GM21381 (cell line): ENCODE results near the gene DNAJB6.

Experiments
- ATAC-seq: cut with Tn5 transposase; IDR thresholded peaks from one replicate; pipeline ENCODE4 v1.9.1; 2021; ENCODE audit warnings: mild to moderate bottlenecking, moderate library complexity; ENCODE audit not compliant: unreplicated experiment

Gene DNAJB6

DNA sequence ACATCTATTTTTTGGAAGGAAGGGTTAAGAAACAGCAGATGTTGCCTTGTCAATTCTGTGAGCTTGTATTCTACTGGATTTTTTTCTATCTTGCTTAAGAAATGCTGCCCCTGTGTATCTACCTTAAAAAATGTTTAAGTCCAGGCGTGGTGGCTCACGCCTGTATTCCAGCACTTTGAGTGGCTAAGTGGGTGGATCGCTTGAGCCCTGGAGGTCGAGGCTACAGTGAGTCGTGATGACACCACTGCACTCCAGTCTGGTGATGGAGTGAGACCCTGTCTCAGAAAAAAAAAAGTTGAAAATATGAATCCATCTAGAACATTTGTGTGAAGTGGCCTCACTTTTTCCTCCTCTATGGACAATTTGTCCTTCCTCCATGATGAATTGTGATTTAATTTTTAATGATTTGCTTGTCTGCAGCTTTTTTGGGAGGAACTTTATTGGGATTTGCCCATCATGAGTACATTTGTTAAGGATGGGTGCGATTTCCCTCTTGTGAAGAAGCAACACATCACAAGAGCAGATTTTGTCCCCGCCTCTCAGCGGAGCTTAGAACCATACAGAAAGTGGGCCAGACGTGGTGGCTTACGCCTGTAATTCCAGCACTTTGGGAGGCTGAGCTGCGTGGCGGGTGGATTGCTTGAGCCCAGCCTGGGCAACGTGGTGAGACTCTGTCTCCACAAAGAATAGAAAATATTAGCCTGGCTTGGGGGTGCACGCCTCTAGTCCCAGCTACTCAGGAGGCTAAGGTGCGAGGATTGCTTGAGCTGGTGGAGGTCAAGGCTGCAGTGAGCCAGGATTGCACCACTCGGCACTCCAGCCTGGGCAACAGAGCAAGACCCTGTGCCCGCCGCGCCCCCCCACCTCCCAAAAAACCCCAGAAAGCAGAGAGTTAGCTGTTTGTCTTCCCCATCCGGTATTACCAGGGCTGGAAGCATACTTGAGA, 57.7 kb downstream of the DNAJB6 start:
- no peak for ATAC-seq

DNA sequence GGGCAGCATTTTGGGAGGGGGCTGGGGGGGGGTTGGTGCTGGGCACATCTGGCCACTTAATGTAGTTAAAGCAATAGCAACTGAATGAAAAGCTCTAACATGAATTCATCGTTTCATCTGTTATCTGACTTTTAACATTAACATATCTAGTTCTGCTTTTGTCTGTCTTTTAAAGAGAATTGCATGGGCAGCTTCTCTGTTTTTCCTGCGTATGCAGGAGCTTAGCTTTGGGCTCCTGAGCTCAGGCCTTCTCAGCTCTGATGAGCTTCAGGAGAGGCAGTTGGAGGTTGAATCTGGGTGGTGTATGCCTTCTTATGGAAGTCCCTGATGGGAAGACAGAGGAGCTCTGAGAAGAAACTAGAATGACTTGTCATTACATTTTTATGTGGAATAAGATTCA, 58.4 kb downstream of the DNAJB6 start:
- no peak for ATAC-seq

DNA sequence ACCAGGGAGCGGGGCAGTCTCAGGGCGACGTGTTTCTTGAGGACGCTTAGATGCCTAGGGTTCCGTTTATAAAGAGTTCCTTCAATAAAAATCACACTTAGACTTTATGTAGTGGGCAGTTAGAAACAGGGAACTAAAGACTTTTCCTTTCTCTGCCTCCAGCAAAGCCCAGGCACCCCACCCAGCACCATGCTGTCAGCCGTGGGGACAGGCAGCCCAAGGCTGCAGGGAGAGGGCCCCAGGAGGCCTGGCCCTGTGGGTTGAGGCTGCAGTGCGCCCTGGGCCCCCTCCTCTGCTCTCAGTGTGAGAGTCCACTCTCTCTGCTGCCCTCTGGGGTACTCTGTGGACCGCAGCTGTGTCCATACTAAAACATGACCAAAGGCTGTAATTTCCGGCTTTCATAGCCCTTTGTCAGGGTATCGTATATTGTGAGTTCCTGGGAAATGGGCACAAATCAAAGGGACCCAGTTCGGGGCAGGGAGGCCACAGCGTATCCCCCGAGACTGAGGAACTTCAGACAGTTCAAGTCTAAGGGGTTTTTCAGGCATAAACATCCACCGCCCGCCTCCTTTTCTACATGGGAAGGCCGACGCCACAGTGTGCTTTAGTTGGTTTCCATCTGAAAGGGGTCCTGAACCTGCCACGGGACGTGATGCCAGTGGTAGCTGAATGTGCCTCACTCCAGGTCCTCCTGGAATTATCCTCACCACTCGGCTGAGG, 59.7 kb downstream of the DNAJB6 start:
- no peak for ATAC-seq

DNA sequence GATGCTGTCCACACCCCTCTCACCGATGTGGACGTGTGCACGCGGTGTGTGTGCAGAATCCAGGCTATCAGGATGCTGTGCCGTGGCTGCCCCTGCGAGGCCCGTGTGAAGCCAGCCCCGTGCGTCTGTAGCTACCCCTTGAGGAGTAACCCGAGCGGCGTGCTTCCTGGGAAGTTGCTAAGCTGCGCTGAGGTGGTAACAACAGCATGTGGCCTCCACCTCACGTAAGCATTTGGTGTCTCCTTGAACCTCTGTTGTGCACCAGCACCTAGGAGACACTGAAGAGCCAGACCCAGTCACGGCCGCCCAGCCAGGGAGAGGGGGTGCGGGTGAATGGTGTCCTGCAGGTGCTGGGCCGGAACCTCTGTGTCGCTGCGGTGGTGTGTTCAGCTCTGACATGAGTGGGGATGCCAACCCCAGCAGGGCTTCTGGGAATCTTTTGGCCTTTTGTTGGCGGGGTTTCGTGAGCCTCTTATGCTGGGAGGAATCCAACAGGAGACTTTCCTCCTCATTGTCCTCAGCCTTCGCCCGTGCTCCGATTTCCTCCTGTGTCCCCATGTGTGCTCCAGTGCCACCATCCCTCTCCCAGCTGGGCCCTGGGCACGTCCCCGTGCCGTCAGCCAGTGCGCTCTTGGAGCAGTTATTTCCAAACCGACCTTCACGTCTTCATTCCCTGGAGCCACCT, 60.4 kb downstream of the DNAJB6 start:
- no peak for ATAC-seq

DNA sequence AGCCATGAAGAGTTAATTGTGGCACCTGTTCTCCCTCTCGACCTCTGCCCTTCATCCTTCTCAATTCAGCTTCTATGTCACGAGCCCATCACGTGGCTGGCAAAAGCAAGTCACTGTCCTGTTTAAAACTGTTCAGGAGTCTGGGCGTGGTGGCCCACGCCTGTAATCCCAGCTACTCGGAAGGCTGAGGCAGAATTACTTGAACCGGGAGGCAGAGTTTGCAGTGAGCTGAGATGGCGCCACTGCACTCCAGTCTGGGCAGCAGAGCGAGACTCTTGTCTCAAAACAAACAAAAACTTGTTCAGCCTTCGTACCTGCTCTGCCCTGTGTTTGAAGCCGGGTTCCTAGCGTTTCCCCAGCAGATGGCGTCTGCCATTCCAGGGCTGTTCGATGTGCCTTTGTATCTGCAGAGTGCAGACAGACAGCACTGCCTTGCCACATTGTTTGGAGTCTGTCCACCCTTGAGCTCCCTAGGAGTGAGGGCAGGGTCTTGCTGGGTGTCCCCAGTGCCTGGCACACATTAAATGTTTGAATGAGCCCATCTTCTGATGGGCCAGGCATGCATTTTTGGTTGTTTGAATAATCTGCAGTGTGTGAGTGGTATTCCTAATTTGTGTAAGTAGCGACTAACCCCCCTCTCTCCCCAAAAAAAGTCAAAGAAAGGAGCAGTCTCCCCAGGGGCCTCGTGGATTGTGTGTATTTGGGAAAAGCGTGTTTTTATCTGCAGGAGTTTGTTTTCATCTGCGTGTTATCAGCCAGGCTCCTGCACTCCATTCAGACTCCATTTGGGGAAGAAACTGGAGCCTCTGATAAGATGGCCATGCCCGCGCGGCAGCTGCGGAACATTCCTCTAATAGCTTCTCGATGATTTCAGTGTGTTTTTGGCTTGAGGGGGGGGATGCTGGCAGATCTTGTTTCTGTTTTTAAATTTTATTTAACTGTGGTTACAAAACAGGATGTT, 61.2 kb downstream of the DNAJB6 start:
- no peak for ATAC-seq

DNA sequence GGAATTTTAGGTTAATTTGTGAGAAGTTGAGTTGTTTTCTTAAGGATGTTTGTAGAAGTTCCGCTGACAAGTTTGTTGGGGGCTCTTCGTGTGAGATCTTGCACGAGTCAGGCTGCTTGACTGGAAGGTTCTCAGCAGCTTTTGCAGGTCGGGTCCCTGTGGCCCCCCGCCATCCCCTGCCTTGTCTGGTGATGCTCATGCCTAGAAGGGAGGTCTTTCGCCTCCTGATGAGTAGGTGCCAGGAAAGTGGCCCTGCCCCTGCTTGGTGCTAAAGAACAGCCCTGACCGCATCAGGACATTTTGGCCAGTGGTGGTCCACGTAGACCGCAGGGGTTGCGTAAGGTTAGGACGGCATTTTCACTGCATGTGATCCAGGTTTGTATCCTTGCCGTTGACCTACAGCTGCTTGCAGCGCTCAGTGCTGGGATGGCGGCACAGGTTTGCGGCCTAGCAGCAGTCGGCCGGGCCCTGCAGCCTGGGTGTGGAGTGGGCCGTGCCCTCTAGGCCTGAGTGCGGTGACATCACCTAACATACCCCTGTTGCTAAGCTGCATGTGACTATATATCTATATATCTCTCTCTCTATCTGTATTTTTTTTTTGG, 62.4 kb downstream of the DNAJB6 start:
- no peak for ATAC-seq

DNA sequence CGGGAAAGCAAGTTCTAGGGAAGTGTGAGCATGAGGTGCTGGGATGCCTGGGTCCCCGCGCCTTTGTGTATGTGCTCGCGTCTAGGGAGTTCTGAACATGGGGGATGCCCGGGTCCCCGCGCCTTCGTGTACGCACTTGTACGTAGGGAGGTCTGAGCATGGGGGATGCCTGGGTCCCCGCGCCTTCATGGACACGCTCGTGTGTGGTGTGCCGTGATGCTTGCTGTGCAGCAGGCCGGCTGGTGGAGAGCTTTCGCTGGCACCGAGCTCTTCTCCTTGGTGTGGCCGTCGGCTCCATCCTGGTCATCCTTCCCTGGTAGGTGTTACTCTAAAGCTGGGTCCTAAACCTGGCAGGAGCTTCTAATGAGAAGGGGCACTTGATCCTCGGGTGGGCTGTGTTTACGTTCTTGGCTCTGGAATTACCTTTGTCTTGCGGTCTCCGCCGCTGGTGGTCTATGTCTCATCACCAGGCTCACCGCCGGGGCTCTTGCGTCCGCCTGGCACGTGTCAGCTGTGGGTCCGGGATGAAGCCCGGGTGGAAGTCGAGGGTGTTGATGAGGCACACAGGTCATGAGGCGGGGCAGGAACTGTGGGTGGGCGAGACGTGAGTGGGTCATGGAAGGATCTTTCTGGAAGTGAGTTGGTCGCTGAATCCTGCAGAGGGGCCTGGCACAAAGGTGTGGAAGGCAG, 63.5 kb downstream of the DNAJB6 start:
- ATAC-seq: no peak

DNA sequence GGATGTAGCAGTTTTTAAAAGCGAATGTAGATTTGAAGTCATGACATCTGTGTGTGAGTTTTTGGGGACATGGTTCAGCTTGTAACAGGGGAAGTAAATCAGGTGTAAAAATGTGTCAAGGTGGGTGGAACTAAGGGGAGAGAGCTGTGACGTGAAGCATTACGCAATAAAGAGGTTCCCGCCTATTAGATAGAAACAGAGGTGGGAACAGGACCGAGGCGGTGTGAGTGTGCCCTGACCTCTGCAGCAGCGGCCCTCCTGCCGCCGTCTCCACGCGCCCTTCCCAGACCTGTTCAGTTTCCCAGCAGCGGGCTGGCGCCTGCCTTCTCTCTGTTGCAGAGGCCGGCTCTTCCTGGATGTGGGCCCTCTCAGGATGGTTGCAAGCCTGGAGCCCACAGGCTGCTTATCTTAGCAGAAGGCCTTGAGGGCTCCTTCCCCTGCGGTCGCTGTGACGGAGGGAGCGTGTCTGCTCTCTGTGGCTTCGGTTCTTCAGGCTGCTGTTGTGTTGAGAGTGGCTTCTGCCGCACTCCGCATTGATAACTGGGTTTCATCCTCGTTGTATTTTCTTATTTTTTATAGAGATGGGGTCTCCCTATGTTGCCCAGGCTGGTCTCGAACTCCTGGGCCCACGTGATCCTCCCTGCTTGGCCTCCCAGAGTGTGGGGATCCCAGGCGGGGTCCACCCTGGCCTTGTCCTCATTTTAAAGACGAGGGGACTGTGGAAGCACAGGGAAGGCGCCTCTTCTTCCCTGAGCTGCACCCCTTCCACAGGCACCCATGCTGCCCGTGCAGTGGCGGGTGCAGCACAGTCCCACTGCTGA, 65.0 kb downstream of the DNAJB6 start:
- ATAC-seq: no peak

DNA sequence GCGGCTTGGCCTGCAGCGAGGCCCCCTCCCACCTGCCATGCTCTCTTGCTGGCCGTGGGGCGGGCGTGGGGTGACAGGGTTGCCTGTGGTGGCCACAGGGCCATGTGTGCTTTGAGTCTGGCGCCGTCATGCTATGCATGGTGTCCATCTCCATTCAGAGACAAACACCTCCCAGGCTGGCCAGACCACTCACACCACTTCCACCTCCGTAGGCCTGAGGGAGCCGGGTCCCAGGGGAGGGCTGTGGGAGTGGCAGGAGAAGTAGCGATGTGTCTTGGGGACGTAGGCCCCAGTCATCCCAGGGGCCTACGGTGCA, 65.5 kb downstream of the DNAJB6 start:
- no peak for ATAC-seq

DNA sequence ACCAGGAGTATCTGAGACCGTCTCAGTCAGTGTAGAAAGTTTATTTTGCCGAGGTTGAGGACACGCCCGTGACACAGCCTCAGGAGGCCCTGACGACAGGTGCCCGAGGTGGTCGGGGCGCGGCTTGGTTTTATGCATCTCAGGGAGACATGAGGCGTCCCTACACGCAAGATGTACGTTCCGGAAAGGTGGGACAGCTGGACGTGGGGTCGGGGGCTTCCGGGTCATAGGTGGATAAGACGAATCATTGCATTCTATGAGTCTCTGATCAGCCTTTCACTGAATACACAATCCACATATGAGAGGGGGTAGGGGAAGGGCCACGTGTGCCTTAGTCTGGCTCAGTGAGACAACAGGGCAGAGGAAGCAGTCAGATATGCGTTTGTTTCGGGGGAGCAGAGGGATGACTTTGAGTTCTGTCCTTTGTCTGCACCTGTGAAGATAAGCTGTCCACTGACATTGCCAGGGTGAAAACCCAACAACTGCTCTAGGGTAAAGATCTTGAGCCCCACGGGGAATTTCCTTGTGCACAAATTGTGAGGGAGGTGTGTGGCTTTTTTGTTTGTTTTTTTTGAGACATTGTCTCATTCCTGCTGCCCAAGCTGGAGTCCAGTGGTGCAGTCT, 66.2 kb downstream of the DNAJB6 start:
- no peak for ATAC-seq

DNA sequence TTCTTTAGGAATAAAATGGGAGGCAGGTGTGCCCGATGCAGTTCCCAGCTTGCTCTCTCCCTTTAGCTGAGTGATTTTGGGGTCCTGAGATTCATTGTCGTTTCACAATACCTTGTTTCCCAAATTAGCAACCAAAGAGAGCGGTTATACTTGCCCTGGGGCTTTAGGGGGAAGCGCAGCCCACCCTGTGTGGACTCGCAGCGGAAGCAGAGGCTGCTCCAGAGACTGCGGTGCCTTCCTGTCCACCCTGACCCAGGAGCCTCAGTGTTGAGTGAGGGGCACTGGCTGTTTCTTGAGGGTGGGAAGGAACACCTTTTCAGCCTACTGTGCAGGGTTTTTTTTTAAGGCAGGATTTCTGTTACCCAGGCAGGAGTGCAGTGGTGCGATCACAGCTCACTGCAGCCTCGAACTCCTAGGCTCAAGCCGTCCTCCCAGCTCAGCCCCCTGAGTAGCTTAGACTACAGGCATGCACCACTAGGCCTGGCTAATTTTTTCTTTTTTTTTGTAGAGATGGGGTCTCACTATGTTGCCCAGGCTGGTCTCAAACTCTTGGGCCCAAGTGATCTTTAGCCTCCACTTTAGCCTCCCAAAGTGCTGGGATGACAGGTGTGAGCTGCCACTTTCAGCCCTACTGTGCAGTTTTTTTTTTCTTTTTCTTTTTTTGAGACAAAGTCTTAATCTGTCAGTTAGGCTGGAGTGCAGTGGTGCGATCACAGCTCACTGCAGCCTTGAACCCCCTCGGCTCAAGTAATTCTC, 67.0 kb downstream of the DNAJB6 start:
- no peak for ATAC-seq

DNA sequence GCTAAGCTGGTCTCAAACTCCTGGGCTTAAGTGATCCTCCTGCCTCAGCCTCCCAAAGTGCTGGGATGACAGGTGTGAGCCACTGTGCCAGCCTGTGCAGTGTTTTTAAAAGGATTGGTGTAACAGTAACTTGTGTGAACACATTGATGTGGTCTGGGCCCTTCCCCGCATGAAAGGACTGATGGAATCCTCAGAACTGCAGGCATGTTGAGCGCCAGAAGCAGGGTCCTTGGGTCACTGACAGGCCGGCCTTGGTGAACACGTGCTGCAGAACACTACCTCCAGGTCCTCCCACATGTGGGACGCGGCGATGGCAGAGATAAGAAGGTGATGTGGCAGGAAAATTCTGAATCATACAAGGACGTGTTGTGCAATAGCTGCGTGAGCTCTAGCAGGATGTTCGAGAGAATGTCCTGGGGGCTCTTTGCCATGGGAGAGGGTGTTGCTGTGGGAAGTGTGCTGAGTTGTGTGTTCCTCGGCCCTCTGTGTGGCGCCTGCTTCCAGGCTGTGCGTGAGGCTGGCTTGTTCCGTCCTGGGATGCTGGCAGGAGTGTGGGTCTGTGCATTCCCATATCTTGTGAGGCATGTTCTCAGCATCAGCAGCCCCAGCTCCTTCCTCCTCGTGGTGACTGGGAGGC, 68.2 kb downstream of the DNAJB6 start:
- ATAC-seq: no peak

DNA sequence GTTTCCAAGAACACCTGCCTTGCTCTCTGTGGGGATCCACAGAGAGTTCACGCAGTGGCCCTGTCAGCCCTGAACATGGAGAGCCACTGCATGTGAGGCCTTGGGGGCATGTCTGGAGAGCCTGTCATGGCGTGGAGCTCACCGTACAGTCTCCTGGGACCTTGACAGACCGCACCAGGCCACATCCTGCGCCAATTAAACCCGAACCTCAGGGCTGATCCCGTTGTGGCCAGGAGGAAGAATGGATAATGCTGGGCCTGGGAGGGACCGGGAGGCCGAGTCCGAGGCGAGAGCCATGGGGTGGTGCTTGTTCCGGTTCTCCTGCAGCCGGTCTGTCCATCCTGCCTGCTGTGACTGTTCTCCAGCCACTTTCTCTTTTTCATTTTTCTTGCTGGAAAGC, 68.7 kb downstream of the DNAJB6 start:
- ATAC-seq: no peak

DNA sequence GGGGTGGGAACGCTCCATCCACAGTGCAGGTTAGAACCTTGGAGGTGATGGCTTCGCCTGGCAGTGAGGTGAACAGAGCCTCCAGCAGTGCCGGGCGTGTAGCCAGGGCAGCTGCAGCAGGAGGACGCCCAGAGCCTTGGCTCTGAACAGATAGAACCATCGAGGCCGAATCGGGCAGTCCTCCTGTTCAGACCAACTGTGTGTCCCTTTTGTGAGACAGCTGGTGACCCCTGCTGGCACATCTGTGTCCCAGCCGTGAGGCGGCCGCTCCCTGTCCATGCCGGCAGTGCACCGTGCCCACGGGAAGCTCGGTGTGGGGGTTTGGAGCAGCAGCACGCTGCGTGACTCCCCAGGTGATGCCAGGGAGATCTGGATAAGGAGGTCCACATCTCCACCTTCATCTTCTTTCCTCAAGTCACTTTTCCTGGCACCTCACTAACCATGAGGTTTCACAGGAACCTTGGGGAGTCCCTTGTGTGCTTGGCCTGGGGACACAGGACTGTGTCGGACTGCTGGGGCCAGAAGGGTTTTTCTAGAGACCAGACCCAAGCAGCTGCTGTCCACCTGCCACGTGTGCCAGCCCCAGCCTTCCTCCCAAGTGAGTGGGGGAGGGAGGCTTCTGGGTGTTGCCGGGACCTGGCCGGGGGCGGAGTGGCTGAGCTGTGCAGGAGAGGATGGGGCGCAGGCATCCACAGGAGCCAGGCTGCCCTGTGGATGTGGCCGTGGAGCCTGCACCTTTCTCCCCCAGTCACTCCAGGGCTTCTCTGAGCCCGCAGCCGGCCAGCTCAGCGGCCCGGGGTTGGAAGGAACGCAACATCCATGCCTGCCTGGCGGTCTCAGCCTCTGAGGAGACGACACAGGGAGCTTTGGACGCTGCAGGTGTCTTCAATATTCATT, 69.4 kb downstream of the DNAJB6 start:
- no peak for ATAC-seq

DNA sequence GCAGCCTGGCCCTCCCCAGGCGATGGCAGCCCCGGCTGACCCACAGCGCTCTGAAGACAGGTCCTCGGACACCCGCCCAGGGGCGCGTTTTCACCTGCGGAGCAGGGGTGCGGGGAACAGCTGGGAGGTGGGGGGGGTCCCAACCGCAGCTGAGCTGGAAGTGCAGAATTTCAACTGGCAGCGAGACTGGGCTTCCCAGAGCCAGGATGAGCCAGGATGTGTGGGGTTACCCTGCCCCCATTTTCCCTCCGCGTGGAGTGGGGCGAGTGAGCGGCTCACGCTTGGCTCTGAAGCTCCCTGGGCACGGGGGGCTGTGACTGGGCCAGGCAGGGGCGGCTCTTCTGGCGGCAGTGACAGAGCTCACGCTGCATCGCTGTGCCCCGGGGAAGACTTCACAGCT, 70.2 kb downstream of the DNAJB6 start:
- ATAC-seq: no peak
